Measurements from ENCODE around the gene TLE1.

The TLE1 gene

GRCh38 chr9:81686614-81687520 is 2.5 kb downstream of the TLE1 start:
- peak; percentile 87 for DNase-seq

- peak; percentile 59 for DNase-seq
Measured at GRCh38 chr9:81685763-81686613, 3.4 kb downstream of the TLE1 start.

GRCh38 chr9:81684635-81685034 is 4.7 kb downstream of the TLE1 start:
- no peak for DNase-seq

GRCh38 chr9:81683704-81684103 is 5.6 kb downstream of the TLE1 start:
- DNase-seq: no peak

- DNase-seq: no peak
Measured at GRCh38 chr9:81683238-81683637, 6.1 kb downstream of the TLE1 start.

GRCh38 chr9:81682797-81683196 is 6.5 kb downstream of the TLE1 start:
- DNase-seq: no peak

- DNase-seq: no peak
Measured at GRCh38 chr9:81682177-81682576, 7.2 kb downstream of the TLE1 start.

GRCh38 chr9:81680506-81680905 is 8.8 kb downstream of the TLE1 start:
- no peak for DNase-seq

GRCh38 chr9:81680006-81680405 is 9.3 kb downstream of the TLE1 start:
- DNase-seq: no peak

GRCh38 chr9:81678088-81678487 is 11.3 kb downstream of the TLE1 start:
- DNase-seq: no peak

GRCh38 chr9:81676395-81676794 is 13.0 kb downstream of the TLE1 start:
- no peak for DNase-seq

GRCh38 chr9:81673310-81673709 is 16.0 kb downstream of the TLE1 start:
- no peak for DNase-seq

GRCh38 chr9:81671880-81672280 is 17.5 kb downstream of the TLE1 start:
- DNase-seq: no peak

- no peak for DNase-seq
Measured at GRCh38 chr9:81669866-81670265, 19.5 kb downstream of the TLE1 start.

GRCh38 chr9:81669041-81669651 is 20.2 kb downstream of the TLE1 start:
- no peak for DNase-seq

- no peak for DNase-seq
Measured at GRCh38 chr9:81666123-81666522, 23.2 kb downstream of the TLE1 start.

GRCh38 chr9:81665322-81665871 is 23.9 kb downstream of the TLE1 start:
- peak; percentile 39 for DNase-seq

- DNase-seq: no peak
Measured at GRCh38 chr9:81664638-81665222, 24.6 kb downstream of the TLE1 start.

- peak; percentile 11 for DNase-seq
Measured at GRCh38 chr9:81661339-81661738, 28.0 kb downstream of the TLE1 start.

GRCh38 chr9:81656871-81657337 is 32.4 kb downstream of the TLE1 start:
- peak; percentile 80 for DNase-seq

- no peak for DNase-seq
Measured at GRCh38 chr9:81656004-81656403, 33.3 kb downstream of the TLE1 start.

- no peak for DNase-seq
Measured at GRCh38 chr9:81653240-81653639, 36.1 kb downstream of the TLE1 start.
